ENCODE measurements around the gene STRN3. TPM values are rescaled to one million over a fixed set of nuclear protein-coding genes. Genes with fewer than 3 reads are reported as not detected.
"Not testable (repeated sequence)": the region's sequence is repeated elsewhere in the genome, so short reads cannot be mapped to it uniquely, and the experiment has no call there.

The STRN3 gene, protein sequence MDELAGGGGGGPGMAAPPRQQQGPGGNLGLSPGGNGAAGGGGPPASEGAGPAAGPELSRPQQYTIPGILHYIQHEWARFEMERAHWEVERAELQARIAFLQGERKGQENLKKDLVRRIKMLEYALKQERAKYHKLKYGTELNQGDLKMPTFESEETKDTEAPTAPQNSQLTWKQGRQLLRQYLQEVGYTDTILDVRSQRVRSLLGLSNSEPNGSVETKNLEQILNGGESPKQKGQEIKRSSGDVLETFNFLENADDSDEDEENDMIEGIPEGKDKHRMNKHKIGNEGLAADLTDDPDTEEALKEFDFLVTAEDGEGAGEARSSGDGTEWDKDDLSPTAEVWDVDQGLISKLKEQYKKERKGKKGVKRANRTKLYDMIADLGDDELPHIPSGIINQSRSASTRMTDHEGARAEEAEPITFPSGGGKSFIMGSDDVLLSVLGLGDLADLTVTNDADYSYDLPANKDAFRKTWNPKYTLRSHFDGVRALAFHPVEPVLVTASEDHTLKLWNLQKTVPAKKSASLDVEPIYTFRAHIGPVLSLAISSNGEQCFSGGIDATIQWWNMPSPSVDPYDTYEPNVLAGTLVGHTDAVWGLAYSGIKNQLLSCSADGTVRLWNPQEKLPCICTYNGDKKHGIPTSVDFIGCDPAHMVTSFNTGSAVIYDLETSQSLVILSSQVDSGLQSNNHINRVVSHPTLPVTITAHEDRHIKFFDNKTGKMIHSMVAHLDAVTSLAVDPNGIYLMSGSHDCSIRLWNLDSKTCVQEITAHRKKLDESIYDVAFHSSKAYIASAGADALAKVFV
- total RNA-seq (10 to 100 TPM; 20.0 to 20.9 TPM), polyA plus RNA-seq (4.0 TPM)

DNA sequence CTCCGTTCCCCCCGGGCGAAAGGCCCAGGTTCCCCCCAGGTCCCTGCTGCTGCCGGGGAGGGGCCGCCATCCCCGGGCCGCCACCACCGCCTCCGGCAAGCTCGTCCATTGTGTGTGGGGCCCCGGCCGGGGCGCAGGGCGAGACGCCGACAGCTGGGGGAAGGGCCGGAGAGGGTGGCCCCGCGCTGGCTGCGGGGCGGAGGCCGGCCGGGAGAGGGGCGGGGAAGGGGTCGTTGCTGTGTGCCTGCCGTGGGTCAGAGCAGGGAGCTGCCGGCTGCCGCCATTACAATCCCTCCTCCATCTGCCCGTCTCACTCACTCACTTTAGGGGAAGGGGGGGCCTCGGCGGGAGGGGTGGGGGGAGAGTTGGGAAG is at the start of gene STRN3:
Gene STRN3 (minus strand): TSS at position 303 of the 373 bp plus-strand sequence. CDS start 194 bp downstream, at position 109.
- H3K27ac Mint-ChIP-seq: peak within 1 kb of the TSS; percentile 88 to 99 (median 98)
- ChIA-PET CTCF (interaction anchor here (0.8 to 2.0 kb wide), 8 partner anchors 18 to 184 kb away, joined by 3 to 7 read pairs (median 4); partner anchors contain the start of gene HECTD1), POLR2A (interaction anchor here (0.8 to 2.6 kb wide), 8 partner anchors 17 to 467 kb away, joined by 3 to 22 read pairs (median 4); partner anchors contain the start of genes DTD2, G2E3, HEATR5A and HECTD1)
- H3K27me3 Mint-ChIP-seq: no peaks in the 10 kb centered on the region
- no peaks in the 10 kb centered on the region for H3K27me3 ChIP-seq (ENCODE audit: insufficient read depth, low read length, poor library complexity, severe bottlenecking)
- H3K4me3 Mint-ChIP-seq: peak within 1 kb of the TSS; percentile 93 to 100 (median 98)
- no peaks in the 10 kb centered on the region for H3K9me3 ChIP-seq (ENCODE audit: low read length)
- DNase-seq: no peak
- H3K4me1 Mint-ChIP-seq: peaks cover 44 to 62% (median 50%) of the 10 kb centered on the region in 3 donors
- H3K27ac ChIP-seq (ENCODE audit: low read depth, low read length): peak within 1 kb of the TSS; percentile 79
- H3K4me1 ChIP-seq (ENCODE audit: insufficient read depth, low read length): peaks cover 19% of the 10 kb centered on the region
- no peaks in the 10 kb centered on the region for H3K36me3 ChIP-seq (ENCODE audit: insufficient read depth, low read length)
- no peaks in the 10 kb centered on the region for H3K9me3 Mint-ChIP-seq
- H3K4me3 ChIP-seq (ENCODE audit: low read length): peak within 1 kb of the TSS; percentile 78
- H3K36me3 Mint-ChIP-seq: peaks cover 0 to 24% (median 5%) of the 10 kb centered on the region in 3 donors

DNA sequence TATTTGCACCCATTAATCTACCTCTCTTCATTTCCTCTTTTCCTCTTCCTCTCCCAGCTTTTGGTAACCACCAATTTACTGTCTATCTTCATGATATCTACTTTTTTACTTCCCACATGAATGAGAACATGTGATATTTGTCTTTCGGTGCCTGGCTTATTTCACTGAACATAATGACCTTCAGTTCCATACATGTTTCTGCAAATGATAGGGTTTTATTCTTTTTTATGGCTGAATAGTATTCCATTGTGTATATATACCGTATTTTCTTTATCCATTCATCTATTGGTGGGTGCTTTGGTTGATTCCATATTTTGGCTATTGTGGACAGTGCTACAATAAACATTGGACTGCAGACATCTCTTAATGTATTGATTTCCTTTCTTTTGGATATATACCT is 49.0 kb upstream of the STRN3 start:
- Mint-ChIP-seq H3K36me3 (peaks cover 11 to 49% (median 20%) of the 10 kb centered on the region in 3 donors), H3K9me3 (peaks cover 0 to 5% (median 0%) of the 10 kb centered on the region in 5 donors), H3K4me3 (no peak overlapping the region), H3K27me3 (peaks cover 0 to 1% of the 10 kb centered on the region in 2 donors), H3K27ac (no peak overlapping the region), H3K4me1 (no peaks in the 10 kb centered on the region)
- no peaks in the 10 kb centered on the region for H3K4me1 ChIP-seq (ENCODE audit: insufficient read depth, low read length)
- H3K4me3 ChIP-seq (ENCODE audit: low read length): no peak overlapping the region
- ChIA-PET POLR2A (no interaction called here), CTCF (interaction anchor here (1.2 to 1.9 kb wide), 2 partner anchors 11 to 15 kb away, joined by 3 to 5 read pairs; no protein-coding TSS in a partner anchor)
- no peak for DNase-seq
- H3K27ac ChIP-seq (ENCODE audit: low read depth, low read length): no peak overlapping the region
- H3K36me3 ChIP-seq (ENCODE audit: insufficient read depth, low read length): no peaks in the 10 kb centered on the region
- no peaks in the 10 kb centered on the region for H3K27me3 ChIP-seq (ENCODE audit: insufficient read depth, low read length, poor library complexity, severe bottlenecking)
- no peaks in the 10 kb centered on the region for H3K9me3 ChIP-seq (ENCODE audit: low read length)

- Histone ChIP-seq H3K4me1 (ENCODE audit: insufficient read depth, low read length) (no peaks in the 10 kb centered on the region), H3K27me3 (ENCODE audit: insufficient read depth, low read length, poor library complexity, severe bottlenecking) (no peaks in the 10 kb centered on the region), H3K4me3 (ENCODE audit: low read length) (no peak overlapping the region), H3K36me3 (ENCODE audit: insufficient read depth, low read length) (no peaks in the 10 kb centered on the region), H3K9me3 (ENCODE audit: low read length) (no peaks in the 10 kb centered on the region), H3K27ac (ENCODE audit: low read depth, low read length) (no peak overlapping the region)
- POLR2A ChIA-PET: no interaction called here
- Mint-ChIP-seq H3K27me3 (no peaks in the 10 kb centered on the region), H3K9me3 (peaks cover 0 to 5% (median 0%) of the 10 kb centered on the region in 5 donors), H3K4me3 (no peak overlapping the region), H3K4me1 (no peaks in the 10 kb centered on the region), H3K27ac (no peak overlapping the region), H3K36me3 (peaks cover 11 to 52% (median 26%) of the 10 kb centered on the region in 3 donors)
- no peak for DNase-seq
- CTCF ChIA-PET: no interaction called here
Observed at GRCh38 chr14:31071151-31071550, 45.0 kb upstream of the STRN3 start.

GRCh38 chr14:31070431-31070830 is 44.3 kb upstream of the STRN3 start:
- no peaks in the 10 kb centered on the region for H3K27me3 Mint-ChIP-seq
- H3K9me3 Mint-ChIP-seq: peaks cover 0 to 5% (median 0%) of the 10 kb centered on the region in 5 donors
- peaks cover 10 to 50% (median 20%) of the 10 kb centered on the region in 3 donors for H3K36me3 Mint-ChIP-seq
- Histone ChIP-seq H3K9me3 (ENCODE audit: low read length) (no peaks in the 10 kb centered on the region), H3K27ac (ENCODE audit: low read depth, low read length) (no peak overlapping the region), H3K36me3 (ENCODE audit: insufficient read depth, low read length) (no peaks in the 10 kb centered on the region), H3K4me3 (ENCODE audit: low read length) (no peak overlapping the region), H3K27me3 (ENCODE audit: insufficient read depth, low read length, poor library complexity, severe bottlenecking) (no peaks in the 10 kb centered on the region), H3K4me1 (ENCODE audit: insufficient read depth, low read length) (no peaks in the 10 kb centered on the region)
- H3K27ac Mint-ChIP-seq: no peak overlapping the region
- ChIA-PET POLR2A (interaction anchor here (0.5 kb wide), 1 partner anchor 189 kb away, joined by 4 read pairs; no protein-coding TSS in a partner anchor), CTCF (no interaction called here)
- DNase-seq: no peak
- no peak overlapping the region for H3K4me3 Mint-ChIP-seq
- no peaks in the 10 kb centered on the region for H3K4me1 Mint-ChIP-seq

GRCh38 chr14:31069343-31069742 is 43.2 kb upstream of the STRN3 start:
- H3K27me3 ChIP-seq (ENCODE audit: insufficient read depth, low read length, poor library complexity, severe bottlenecking): no peaks in the 10 kb centered on the region
- POLR2A ChIA-PET: no interaction called here
- Mint-ChIP-seq H3K4me1 (no peaks in the 10 kb centered on the region), H3K9me3 (no peaks in the 10 kb centered on the region), H3K27ac (no peak overlapping the region), H3K4me3 (no peak overlapping the region), H3K36me3 (peaks cover 4 to 42% (median 17%) of the 10 kb centered on the region in 3 donors), H3K27me3 (no peaks in the 10 kb centered on the region)
- H3K27ac ChIP-seq (ENCODE audit: low read depth, low read length): no peak overlapping the region
- no peak for DNase-seq
- H3K4me1 ChIP-seq (ENCODE audit: insufficient read depth, low read length): no peaks in the 10 kb centered on the region
- H3K4me3 ChIP-seq (ENCODE audit: low read length): no peak overlapping the region
- no peaks in the 10 kb centered on the region for H3K9me3 ChIP-seq (ENCODE audit: low read length)
- CTCF ChIA-PET: interaction anchor here (1.0 kb wide), 1 partner anchor 38 kb away, joined by 4 read pairs; no protein-coding TSS in a partner anchor
- no peaks in the 10 kb centered on the region for H3K36me3 ChIP-seq (ENCODE audit: insufficient read depth, low read length)

DNA sequence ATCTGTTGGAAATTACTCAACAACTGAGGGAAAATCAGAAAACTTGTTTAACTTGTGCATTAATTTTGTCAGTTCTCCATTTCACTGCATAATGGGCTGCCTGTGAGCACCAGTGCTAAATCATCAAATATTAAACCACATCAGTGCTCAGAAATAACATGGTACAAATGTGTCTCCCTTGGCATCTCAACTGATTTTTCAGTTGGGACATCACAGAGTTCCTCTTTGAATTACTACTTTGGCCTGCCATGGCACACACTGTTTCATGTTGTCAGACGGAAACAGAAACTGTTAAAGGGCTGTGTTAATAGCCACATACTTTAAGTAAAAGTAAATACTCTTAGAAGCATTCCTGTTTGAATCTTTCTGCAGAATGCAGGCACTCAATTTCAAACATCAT is 42.1 kb upstream of the STRN3 start:
- no peaks in the 10 kb centered on the region for H3K9me3 ChIP-seq (ENCODE audit: low read length)
- H3K27ac Mint-ChIP-seq: no peak overlapping the region
- no peak overlapping the region for H3K4me3 Mint-ChIP-seq
- POLR2A ChIA-PET: no interaction called here
- H3K9me3 Mint-ChIP-seq: no peaks in the 10 kb centered on the region
- peaks cover 4 to 42% (median 17%) of the 10 kb centered on the region in 3 donors for H3K36me3 Mint-ChIP-seq
- H3K36me3 ChIP-seq (ENCODE audit: insufficient read depth, low read length): no peaks in the 10 kb centered on the region
- DNase-seq: no peak
- H3K4me1 Mint-ChIP-seq: no peaks in the 10 kb centered on the region
- no peak overlapping the region for H3K27ac ChIP-seq (ENCODE audit: low read depth, low read length)
- no peaks in the 10 kb centered on the region for H3K27me3 ChIP-seq (ENCODE audit: insufficient read depth, low read length, poor library complexity, severe bottlenecking)
- H3K27me3 Mint-ChIP-seq: no peaks in the 10 kb centered on the region
- H3K4me1 ChIP-seq (ENCODE audit: insufficient read depth, low read length): no peaks in the 10 kb centered on the region
- CTCF ChIA-PET: interaction anchor here (0.9 to 1.0 kb wide), 2 partner anchors 36 to 88 kb away, joined by 3 to 4 read pairs; no protein-coding TSS in a partner anchor
- H3K4me3 ChIP-seq (ENCODE audit: low read length): no peak overlapping the region

DNA sequence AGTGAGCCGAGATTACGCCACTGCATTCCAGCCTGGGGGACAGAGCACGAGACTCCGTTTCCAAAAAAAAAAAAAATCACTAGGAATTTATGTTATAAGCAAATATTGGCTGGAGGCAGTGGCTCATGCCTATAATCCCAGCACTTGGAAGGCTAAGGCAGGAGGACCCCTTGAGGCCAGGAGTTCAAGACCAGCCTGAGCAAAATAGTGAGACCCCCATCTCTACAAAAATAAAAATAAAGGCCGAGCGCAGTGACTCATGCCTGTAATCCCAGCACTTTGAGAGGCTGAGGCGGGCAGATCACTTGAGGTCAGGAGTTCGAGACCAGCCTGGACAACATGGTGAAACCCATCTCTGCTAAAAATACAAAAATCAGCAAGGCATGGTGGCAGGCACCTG is 36.7 kb upstream of the STRN3 start:
- POLR2A ChIA-PET; H3K27me3 Mint-ChIP-seq; H3K27me3 ChIP-seq (ENCODE audit: insufficient read depth, low read length, poor library complexity, severe bottlenecking); H3K4me3 ChIP-seq (ENCODE audit: low read length); H3K27ac Mint-ChIP-seq; H3K4me3 Mint-ChIP-seq; H3K36me3 ChIP-seq (ENCODE audit: insufficient read depth, low read length); H3K4me1 ChIP-seq (ENCODE audit: insufficient read depth, low read length); H3K27ac ChIP-seq (ENCODE audit: low read depth, low read length); H3K9me3 ChIP-seq (ENCODE audit: low read length); DNase-seq; H3K9me3 Mint-ChIP-seq: not testable (repeated sequence)
- Mint-ChIP-seq H3K4me1 (peaks cover 8 to 12% (median 10%) of the 10 kb centered on the region in 3 donors), H3K36me3 (peaks cover 0 to 11% (median 3%) of the 10 kb centered on the region in 3 donors)
- CTCF ChIA-PET: interaction anchor here (0.7 kb wide), 1 partner anchor 566 kb away, joined by 3 read pairs; no protein-coding TSS in a partner anchor

Data from CD8-positive, alpha-beta memory T cell (primary cell).